HepG2 (cell line): ENCODE results near the gene TNPO3. TPM values are rescaled to one million over a fixed set of nuclear protein-coding genes. Genes with fewer than 3 reads are reported as not detected.

ENCODE experiments used
- ATAC-seq: fragments of 200-7000 bp; cut with Tn5 transposase; 3 replicates; pipeline ENCODE4 v1.9.1; 2020; ENCODE audit warnings: mild to moderate bottlenecking, moderate library complexity
- BruUV-seq: library from RNA; stranded (reverse); fragments of 400-500 nt; replicated peaks from 2 replicates; lab custom pipeline; 2021; lab: Mats Ljungman, UMichigan
- CTCF ChIA-PET: fragments of 300-600 bp; formaldehyde crosslinking; extraction: SDS; loops from one replicate; lab custom pipeline; 2021; ENCODE audit warnings: low total read pairs, inconsistent platforms, low intra/inter-chr PET ratio; lab: Yijun Ruan, JAX
- POLR2A ChIA-PET: fragments of 350-600 bp; sonication (Branson Sonifier 250); formaldehyde crosslinking; loops from one replicate; lab custom pipeline; 2020; ENCODE audit warnings: antibody characterized with exemption, inconsistent platforms; lab: Yijun Ruan, JAX
- DNase-seq: peaks from one replicate; pipeline ENCODE4 v3.0.0-alpha.2; 2015; ENCODE audit warnings: low spot score
- FAIRE-seq: peaks from 3 replicates; lab custom pipeline; 2011; peaks lifted over from hg19 to GRCh38; lab: Jason Lieb, UNC
- H2AFZ ChIP-seq: one replicate; pipeline ENCODE4 v1.6.1; 2011; ENCODE audit warnings: low read length, inconsistent platforms
- H3K27ac ChIP-seq: fragments of 300-600 bp; 3 replicates; pipeline ENCODE4 v1.8.0; 2011; ENCODE audit warnings: mixed run types, mild to moderate bottlenecking, mixed read lengths, low read length, inconsistent platforms; ENCODE audit not compliant: insufficient read depth; ENCODE audit errors: extremely low read length
- H3K27me3 ChIP-seq, 2 experiments: fragments of 200-600 bp in 1 of 2; 2 replicates in 1 of 2; 3 replicates in 1 of 2; pipeline versions ENCODE4 v1.6.0 to v1.8.0; 2011; ENCODE audit warnings: low read length in 2 of 2, mild to moderate bottlenecking in 2 of 2, moderate library complexity in 2 of 2, inconsistent platforms in 1 of 2; ENCODE audit not compliant: insufficient read depth in 2 of 2, control insufficient read depth in 1 of 2
- H3K36me3 ChIP-seq, 2 experiments: fragments of 200-600 bp in 1 of 2; replicated peaks in 1 of 2; 2 replicates in 1 of 2; 3 replicates in 1 of 2; pipeline versions ENCODE4 v1.5.1 to v1.8.0; 2011; ENCODE audit warnings: low read length in 2 of 2, inconsistent platforms in 1 of 2; ENCODE audit not compliant: insufficient read depth in 2 of 2, control insufficient read depth in 1 of 2
- H3K4me1 ChIP-seq: 2 replicates; pipeline ENCODE4 v1.5.1; 2012; ENCODE audit warnings: low read length, inconsistent platforms; ENCODE audit not compliant: insufficient read depth
- H3K4me2 ChIP-seq: 2 replicates; pipeline ENCODE4 v1.6.0; 2011; ENCODE audit warnings: low read depth, low read length, inconsistent platforms
- H3K4me3 ChIP-seq, 3 experiments: fragments of 200-600 bp in 1 of 3; sonication (generic), shearing (Covaris generic) in 1 of 3; replicated peaks in 1 of 3; 2 replicates each; pipeline ENCODE4 v1.5.1; 2011 to 2016; ENCODE audit warnings: low read length in 3 of 3, inconsistent platforms in 2 of 3, low read depth in 2 of 3, mild to moderate bottlenecking in 2 of 3, control low read depth in 1 of 3, mixed read lengths in 1 of 3; ENCODE audit not compliant: insufficient read depth in 1 of 3
- H3K79me2 ChIP-seq: one replicate; pipeline ENCODE4 v1.6.1; 2011; ENCODE audit warnings: low read length, inconsistent platforms; ENCODE audit not compliant: insufficient read depth
- H3K9ac ChIP-seq: 2 replicates; pipeline ENCODE4 v1.6.0; 2011; ENCODE audit warnings: mild to moderate bottlenecking, low read depth, low read length, inconsistent platforms; ENCODE audit not compliant: insufficient read depth
- H3K9me3 ChIP-seq: 2 replicates; pipeline ENCODE4 v1.5.1; 2012; ENCODE audit warnings: mild to moderate bottlenecking, low read length
- H4K20me1 ChIP-seq: 2 replicates; pipeline ENCODE4 v1.6.0; 2011; ENCODE audit warnings: inconsistent platforms, mild to moderate bottlenecking, low read length, moderate library complexity; ENCODE audit not compliant: insufficient read depth
- BCLAF1 ChIP-seq: fragments of 450-650 bp; IDR thresholded peaks from 2 replicates; pipeline ENCODE4 v1.6.1; 2017; ENCODE audit warnings: mild to moderate bottlenecking
- CBX1 ChIP-seq: IDR thresholded peaks from one replicate; pipeline ENCODE4 v1.6.1; 2016; ENCODE audit warnings: antibody characterized with exemption, low read depth
- ELF4 ChIP-seq: sonication (generic); formaldehyde crosslinking; IDR thresholded peaks from 2 replicates; pipeline ENCODE4 v1.5.0; 2020; ENCODE audit warnings: missing genetic modification reagents, mild to moderate bottlenecking, moderate library complexity, borderline replicate concordance
- ERF ChIP-seq: IDR thresholded peaks from 2 replicates; pipeline ENCODE4 v1.6.1; 2018; ENCODE audit warnings: missing biosample characterization, missing genetic modification reagents
- SAP130 ChIP-seq: IDR thresholded peaks from 2 replicates; pipeline ENCODE4 v1.6.1; 2016; ENCODE audit warnings: low read depth
- SIX1 ChIP-seq: sonication (generic); formaldehyde crosslinking; IDR thresholded peaks from 2 replicates; pipeline ENCODE4 v1.4.0; 2020; ENCODE audit warnings: missing genetic modification reagents, borderline replicate concordance
- STAT6 ChIP-seq: sonication (generic); formaldehyde crosslinking; IDR thresholded peaks from 2 replicates; pipeline ENCODE4 v1.4.0; 2020; ENCODE audit warnings: missing genetic modification reagents, mild to moderate bottlenecking, borderline replicate concordance
- TRIM24 ChIP-seq: sonication (generic); formaldehyde crosslinking; IDR thresholded peaks from 2 replicates; pipeline ENCODE4 v1.8.0; 2022; ENCODE audit warnings: mild to moderate bottlenecking, missing genetic modification reagents
- ZBTB33 ChIP-seq: sonication (generic); formaldehyde crosslinking; IDR thresholded peaks from 2 replicates; pipeline ENCODE4 v1.4.0; 2020; ENCODE audit warnings: missing genetic modification reagents
- ZFP82 ChIP-seq: sonication (generic); formaldehyde crosslinking; IDR thresholded peaks from 2 replicates; pipeline ENCODE4 v1.5.1; 2020; ENCODE audit warnings: mild to moderate bottlenecking, missing genetic modification reagents, borderline replicate concordance
- ZNF543 ChIP-seq: sonication (generic); formaldehyde crosslinking; IDR thresholded peaks from 2 replicates; pipeline ENCODE4 v1.4.0; 2020; ENCODE audit warnings: mild to moderate bottlenecking, missing genetic modification reagents
- ZNF562 ChIP-seq: sonication (generic); formaldehyde crosslinking; IDR thresholded peaks from 2 replicates; pipeline ENCODE4 v1.8.0; 2022; ENCODE audit warnings: missing genetic modification reagents, borderline replicate concordance
- ZNF773 ChIP-seq: sonication (generic); formaldehyde crosslinking; IDR thresholded peaks from 2 replicates; pipeline ENCODE4 v1.4.0; 2020; ENCODE audit warnings: missing genetic modification reagents, borderline replicate concordance
- WGBS: methylation state at CpG from one replicate; pipeline ENCODE4 v1.1.6; 2017; ENCODE audit warnings: low lambda C conversion rate; 5-methylcytosine and 5-hydroxymethylcytosine counted together
- in situ Hi-C: cut with HindIII; loops from 2 replicates; pipeline ENCODE4 v1.10.0; 2017; ENCODE audit warnings: low pct_unique_long_range_greater_than_20kb; ENCODE audit not compliant: extremely low pct_ligation_motif_present
- intact Hi-C: fragments of 100-400 bp; cut with micrococcal nuclease; formaldehyde crosslinking; loops from one replicate; pipeline ENCODE4 v1.10.0; 2022; ENCODE audit not compliant: unreplicated experiment
- polyA plus RNA-seq, 8 experiments: library from polyadenylated mRNA; depleted of rRNA in 3 of 8; stranded (reverse) in 7 of 8; unstranded in 1 of 8; fragments of >200 nt; fragmentation: Illumina TruSeq in 4 of 8; extraction: Trizol in 4 of 8; gene quantifications; 2 replicates each; pipeline versions ENCODE4 v1.2.1 to v1.2.3, GENCODE V29; 2011 to 2016; ENCODE audit warnings: low read depth in 4 of 8, missing spikeins in 1 of 8, mixed read lengths in 1 of 8; ENCODE audit not compliant: insufficient read depth in 1 of 8
- total RNA-seq, 5 experiments: library from RNA; depleted of rRNA; stranded (reverse); fragments of >200 nt; fragmentation: Illumina TruSeq; extraction: Trizol; gene quantifications; 2 replicates each; pipeline ENCODE4 v1.2.3, GENCODE V29; 2016; ENCODE audit warnings: low read depth in 1 of 5

Gene TNPO3
- total and polyA plus RNA-seq, 2 of the 13 experiments (the other 11 are each of a cell fraction or from before 2014, with no cell fraction given), result 23.8 to 44.6 TPM

GRCh38 chr7:128993419-128993818 is 61.5 kb downstream of the TNPO3 start:
- no peak for FAIRE-seq
- intact Hi-C loops, result no loop called here
- H3K79me2 ChIP-seq, result no peaks in the 10 kb centered on the region

GRCh38 chr7:128989961-128990360 is 65.0 kb downstream of the TNPO3 start:
- no peak for DNase-seq
- intact Hi-C loops, result no loop called here
- no peaks in the 10 kb centered on the region for H3K4me1 ChIP-seq
- FAIRE-seq, result no peak
- H3K9ac ChIP-seq, result no peak overlapping the region
- no TSS peak for BruUV-seq
- ChIA-PET POLR2A (no interaction called here), CTCF (no interaction called here)
- H3K27me3 ChIP-seq, result no peaks in the 10 kb centered on the region
- H3K4me2 ChIP-seq, result no peak overlapping the region
- no peak for ATAC-seq
- H3K79me2 ChIP-seq, result no peaks in the 10 kb centered on the region
- no peaks in the 10 kb centered on the region for H3K9me3 ChIP-seq
- WGBS, result 86% methylated on average over 9 of the region's 9 CpGs
- in situ Hi-C loops, result no loop called here
- H4K20me1 ChIP-seq, result no peaks in the 10 kb centered on the region
- no peak overlapping the region for H2AFZ ChIP-seq
- no peak overlapping the region for H3K4me3 ChIP-seq
- no peak overlapping the region for H3K27ac ChIP-seq
- peaks cover 9 to 71% of the 10 kb centered on the region in 2 experiments for H3K36me3 ChIP-seq
- TF ChIP-seq TRIM24 (CRISPR knock-in tag), result no peak
- TF ChIP-seq STAT6 (CRISPR knock-in tag), result no peak
- TF ChIP-seq SIX1 (CRISPR knock-in tag), result no peak
- no peak for TF ChIP-seq BCLAF1
- TF ChIP-seq ZNF773, result no peak

More at GRCh38 chr7:128993419-128993818, 61.5 kb downstream of the TNPO3 start:
- BruUV-seq, result no TSS peak
- Histone ChIP-seq H3K36me3 (peaks cover 9 to 64% of the 10 kb centered on the region in 2 experiments; a peak in 4 of 5 replicates), H3K4me2 (no peak overlapping the region), H3K27ac (no peak overlapping the region), H4K20me1 (no peaks in the 10 kb centered on the region), H3K27me3 (no peaks in the 10 kb centered on the region), H2AFZ (no peak overlapping the region), H3K4me1 (no peaks in the 10 kb centered on the region), H3K4me3 (no peak overlapping the region), H3K9ac (no peak overlapping the region), H3K9me3 (no peaks in the 10 kb centered on the region)
- DNase-seq (no peak), ATAC-seq (no peak)
- POLR2A ChIA-PET, result no interaction called here
- 95% methylated on average over 2 of the region's 2 CpGs for WGBS
- in situ Hi-C loops, result no loop called here
- CTCF ChIA-PET, result no interaction called here
- TF ChIP-seq ZBTB33 (CRISPR knock-in tag) (no peak), ZNF543 (no peak), ELF4 (no peak), ERF (CRISPR knock-in tag) (no peak), SAP130 (CRISPR knock-in tag) (no peak), ZFP82 (no peak), ZNF562 (no peak), CBX1 (no peak)
- TF ChIP-seq, all 625 proteins: peak for 0
